GM12875 (cell line): Measurements from ENCODE around the gene DTX1.

Experiments
- H3K4me3 ChIP-seq: one replicate; pipeline ENCODE4 v1.5.1; 2011; ENCODE audit warnings: low read depth, low read length, control low read depth
- CTCF ChIP-seq: IDR thresholded peaks from 2 replicates; pipeline ENCODE4 v1.5.1; 2011; ENCODE audit warnings: low read depth, mild to moderate bottlenecking, control low read depth, inconsistent platforms, low read length, moderate library complexity, borderline replicate concordance; ENCODE audit not compliant: insufficient read depth

Gene DTX1

GRCh38 chr12:113054948-113055486 lies 1.5 kb upstream of the DTX1 start:
- no peak overlapping the region for H3K4me3 ChIP-seq
- no peak for TF ChIP-seq CTCF

GRCh38 chr12:113055594-113056380 lies 743 bp upstream of the DTX1 start:
- no peak for TF ChIP-seq CTCF
- no peak overlapping the region for H3K4me3 ChIP-seq

- H3K4me3 ChIP-seq, result no peak overlapping the region
- no peak for TF ChIP-seq CTCF
These were observed 224 bp upstream of the DTX1 start for GRCh38 chr12:113056381-113056630.

GRCh38 chr12:113057565-113058485 lies 1.3 kb downstream of the DTX1 start:
- TF ChIP-seq CTCF, result no peak
- H3K4me3 ChIP-seq, result no peak overlapping the region

- H3K4me3 ChIP-seq, result no peak overlapping the region
- no peak for TF ChIP-seq CTCF
These were observed 2.0 kb downstream of the DTX1 start for GRCh38 chr12:113058553-113058952.

- H3K4me3 ChIP-seq, result no peak overlapping the region
- TF ChIP-seq CTCF, result no peak
These were observed 2.6 kb downstream of the DTX1 start for GRCh38 chr12:113059071-113059595.
